ENCODE results near the gene USP13. TPM values are rescaled to one million over a fixed set of nuclear protein-coding genes. Genes with fewer than 3 reads are reported as not detected.

USP13 gene
- total and polyA plus RNA-seq, 2 of the 4 experiments (the other 2 are of a cell fraction): 9.2 to 18.1 TPM

DNA sequence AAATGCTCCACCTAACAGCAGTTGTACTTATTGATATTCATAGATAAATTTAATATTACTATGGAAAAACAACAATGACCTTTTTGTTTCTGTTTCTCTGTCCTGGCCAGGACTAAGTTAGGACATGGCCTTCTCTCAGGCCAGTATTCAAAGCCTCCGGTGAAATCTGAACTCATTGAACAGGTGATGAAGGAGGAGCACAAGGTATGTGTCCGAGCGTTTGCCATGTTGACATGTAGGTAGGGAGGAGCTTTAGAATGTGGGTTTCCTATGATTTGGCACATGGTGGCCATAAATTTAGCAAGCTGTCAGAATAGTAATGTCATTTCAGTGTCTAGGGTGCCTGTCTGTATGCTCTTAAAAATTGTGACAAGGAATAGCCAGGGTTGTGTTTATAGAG is 77.7 kb downstream of the USP13 start:
- H2BK20ac ChIP-seq (ENCODE audit: low read depth, low read length): no peak overlapping the region
- no peak for TF ChIP-seq RCOR1 (IDR thresholded peaks at IDR 0.05; ENCODE audit: insufficient replicate concordance, low read length)
- no peak for TF ChIP-seq MAZ (IDR thresholded peaks at IDR 0.05; ENCODE audit: borderline replicate concordance, low read depth, low read length)
- no peak for TF ChIP-seq CHD1 (IDR thresholded peaks at IDR 0.05; ENCODE audit: low read depth, low read length)
- TF ChIP-seq, protein P1, sequence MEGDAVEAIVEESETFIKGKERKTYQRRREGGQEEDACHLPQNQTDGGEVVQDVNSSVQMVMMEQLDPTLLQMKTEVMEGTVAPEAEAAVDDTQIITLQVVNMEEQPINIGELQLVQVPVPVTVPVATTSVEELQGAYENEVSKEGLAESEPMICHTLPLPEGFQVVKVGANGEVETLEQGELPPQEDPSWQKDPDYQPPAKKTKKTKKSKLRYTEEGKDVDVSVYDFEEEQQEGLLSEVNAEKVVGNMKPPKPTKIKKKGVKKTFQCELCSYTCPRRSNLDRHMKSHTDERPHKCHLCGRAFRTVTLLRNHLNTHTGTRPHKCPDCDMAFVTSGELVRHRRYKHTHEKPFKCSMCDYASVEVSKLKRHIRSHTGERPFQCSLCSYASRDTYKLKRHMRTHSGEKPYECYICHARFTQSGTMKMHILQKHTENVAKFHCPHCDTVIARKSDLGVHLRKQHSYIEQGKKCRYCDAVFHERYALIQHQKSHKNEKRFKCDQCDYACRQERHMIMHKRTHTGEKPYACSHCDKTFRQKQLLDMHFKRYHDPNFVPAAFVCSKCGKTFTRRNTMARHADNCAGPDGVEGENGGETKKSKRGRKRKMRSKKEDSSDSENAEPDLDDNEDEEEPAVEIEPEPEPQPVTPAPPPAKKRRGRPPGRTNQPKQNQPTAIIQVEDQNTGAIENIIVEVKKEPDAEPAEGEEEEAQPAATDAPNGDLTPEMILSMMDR (conservative IDR thresholded peaks at IDR 0.05; ENCODE audit: low read depth, low read length): no peak
- TF ChIP-seq POLR2A (IDR thresholded peaks at IDR 0.05; ENCODE audit: low read depth, low read length): no peak
- TF ChIP-seq MXI1 (IDR thresholded peaks at IDR 0.05; ENCODE audit: borderline replicate concordance, low read depth, low read length): no peak
- TF ChIP-seq RAD21 (IDR thresholded peaks at IDR 0.05; ENCODE audit: low read length): no peak
- no peak overlapping the region for H3K9ac ChIP-seq (ENCODE audit: low read depth, low read length)
- H2BK15ac ChIP-seq (ENCODE audit: low read depth, low read length): no peak overlapping the region
- intact Hi-C loops (cut with micrococcal nuclease): no loop called here
- no peak for DNase-seq
- ChIA-PET CTCF (no interaction called here), POLR2A (ENCODE audit: unreplicated experiment) (no interaction called here)
- no peak overlapping the region for H4K8ac ChIP-seq (ENCODE audit: low read depth in 2 of 2, low read length in 2 of 2)
- H3K4me2 ChIP-seq (ENCODE audit: low read depth, low read length): no peak overlapping the region
- no TSS peak for BruUV-seq (replicated peaks)
- peaks cover 1% of the 10 kb centered on the region for H3K4me1 ChIP-seq (ENCODE audit: control insufficient read depth, insufficient read depth, low read length)
- H3K18ac ChIP-seq (ENCODE audit: low read depth, low read length): no peak overlapping the region
- 100% methylated on average over 1 of the region's 3 CpGs; no CpG with 5 or more reads in 1 of the 2 experiments for WGBS, 2 experiments (ENCODE audit: extremely low coverage in 2 of 2, insufficient read length in 1 of 2)
- H3K9me1 ChIP-seq (ENCODE audit: insufficient read depth, low read length): peaks cover 12% of the 10 kb centered on the region
- no peak overlapping the region for H4K91ac ChIP-seq (ENCODE audit: insufficient read depth, low read depth, low read length)
- no peak overlapping the region for H2AK9ac ChIP-seq (replicated peaks; ENCODE audit: low read depth, low read length, poor library complexity)
- H3K56ac ChIP-seq (ENCODE audit: extremely low read depth, insufficient read depth, low read length): no peak overlapping the region
- no peak overlapping the region for H2BK120ac ChIP-seq (ENCODE audit: low read depth, low read length)
- peaks cover 7% of the 10 kb centered on the region for H3K36me3 ChIP-seq (ENCODE audit: control insufficient read depth, insufficient read depth, low read length)
- H3K9me3 ChIP-seq (ENCODE audit: control insufficient read depth, insufficient read depth, low read length): no peaks in the 10 kb centered on the region
- H3K27me3 ChIP-seq (ENCODE audit: control insufficient read depth, insufficient read depth, low read length): no peaks in the 10 kb centered on the region
- H3K4ac ChIP-seq (ENCODE audit: low read depth, low read length): no peak overlapping the region
- H2BK5ac ChIP-seq (ENCODE audit: low read depth, low read length, poor library complexity, severe bottlenecking): no peak overlapping the region
- H4K5ac ChIP-seq (ENCODE audit: low read depth, low read length): no peak overlapping the region
- H3K79me1 ChIP-seq (ENCODE audit: low read depth in 1 of 2, low read length in 2 of 2): peaks cover 3 to 27% of the 10 kb centered on the region in 2 experiments; a peak in 2 of 4 replicates
- H2AK5ac ChIP-seq (ENCODE audit: low read depth, low read length): no peak overlapping the region
- no peak for ATAC-seq (ENCODE audit: low read depth)
- no peak overlapping the region for H3K4me3 ChIP-seq (ENCODE audit: insufficient read depth, low read depth, low read length)
- in situ Hi-C loops (cut with MboI; ENCODE audit: low sequenced_read_pairs): no loop called here
- H2AFZ ChIP-seq (replicated peaks; ENCODE audit: low read length, poor library complexity): no peak overlapping the region
- no peak overlapping the region for H3K27ac ChIP-seq (ENCODE audit: insufficient read depth, low read length)
- dilution Hi-C loops (cut with HindIII; ENCODE audit: low sequenced_read_pairs, unreplicated experiment): no loop called here
- no peak overlapping the region for H3K23ac ChIP-seq (ENCODE audit: low read depth, low read length)
- no peak overlapping the region for H3K14ac ChIP-seq (replicated peaks; ENCODE audit: low read depth, low read length)
- H4K20me1 ChIP-seq (ENCODE audit: insufficient read depth, low read length): no peaks in the 10 kb centered on the region
